Ammon's horn (tissue), 1 donor: ENCODE data around the gene FIG4.
"Not testable (repeated sequence)": the region's sequence is repeated elsewhere in the genome, so short reads cannot be mapped to it uniquely, and the experiment has no call there.

ENCODE experiments used
- DNase-seq: peaks from one replicate; pipeline ENCODE4 v3.0.0-alpha.2; 2016; ENCODE audit warnings: low spot score

FIG4 gene

GRCh38 chr6:109795994-109796555 lies 105.0 kb downstream of the FIG4 start:
- DNase-seq = no peak

- DNase-seq = no peak
Observed at GRCh38 chr6:109799129-109799528, 108.0 kb downstream of the FIG4 start.

- DNase-seq = no peak
Observed at GRCh38 chr6:109799664-109800063, 108.6 kb downstream of the FIG4 start.

- DNase-seq = no peak
Observed at GRCh38 chr6:109800771-109801170, 109.7 kb downstream of the FIG4 start.

DNA sequence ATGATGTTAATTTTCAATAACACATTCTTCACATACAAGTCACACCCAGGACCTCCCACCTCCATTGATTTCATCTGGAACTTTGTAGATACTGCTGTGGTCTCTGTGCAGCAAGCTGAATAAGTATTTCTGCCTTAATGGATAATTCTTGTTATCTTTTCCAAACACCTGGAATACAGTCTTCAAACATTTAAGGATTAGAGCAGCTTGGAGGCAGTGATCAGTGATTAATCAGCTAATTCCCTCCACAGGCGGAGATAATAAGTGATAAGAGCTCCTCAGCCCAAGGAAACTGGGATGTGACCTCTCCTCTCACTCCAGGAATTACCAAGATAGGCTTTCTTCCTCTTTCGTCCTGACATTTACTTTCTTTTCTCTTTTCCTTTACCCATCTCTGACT lies 110.7 kb downstream of the FIG4 start:
- no peak for DNase-seq

DNA sequence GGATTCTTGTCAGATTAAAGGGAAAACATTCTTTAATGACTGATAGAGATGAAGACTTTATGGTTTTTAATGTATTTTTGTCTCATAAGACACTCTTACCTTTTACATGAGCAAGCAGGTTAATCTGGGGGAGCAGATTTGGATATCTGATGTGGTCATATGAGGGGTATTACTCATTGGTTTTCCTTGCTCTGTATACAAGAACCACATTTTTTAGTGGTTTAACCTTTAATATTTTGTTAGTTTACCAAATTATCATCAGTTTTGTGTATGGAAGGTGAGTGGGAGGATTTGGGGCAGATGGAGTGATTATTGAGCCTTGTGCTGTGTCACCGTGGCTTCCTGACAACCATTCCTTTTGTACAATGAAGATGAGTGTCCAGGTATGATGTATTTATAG lies 112.9 kb downstream of the FIG4 start:
- no peak for DNase-seq

DNA sequence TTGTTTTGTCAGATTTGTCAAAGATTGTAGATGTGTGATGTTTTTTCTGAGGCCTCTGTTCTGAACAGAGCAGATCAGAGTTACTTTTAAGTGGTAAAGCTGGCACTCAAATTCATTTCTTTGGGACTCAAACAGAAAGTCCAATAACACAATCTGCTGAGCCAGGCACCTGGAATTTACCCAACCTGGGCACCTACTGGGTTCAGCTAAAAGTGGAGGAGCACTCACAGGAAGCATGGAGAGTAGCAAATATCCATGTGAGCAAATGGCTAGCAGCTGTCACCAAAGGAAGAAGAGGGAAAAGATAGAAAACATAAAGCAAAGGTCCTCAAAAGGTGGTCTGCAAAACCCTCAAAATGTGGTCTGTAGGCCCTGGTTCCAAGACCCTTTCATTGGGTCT lies 116.8 kb downstream of the FIG4 start:
- no peak for DNase-seq

DNA sequence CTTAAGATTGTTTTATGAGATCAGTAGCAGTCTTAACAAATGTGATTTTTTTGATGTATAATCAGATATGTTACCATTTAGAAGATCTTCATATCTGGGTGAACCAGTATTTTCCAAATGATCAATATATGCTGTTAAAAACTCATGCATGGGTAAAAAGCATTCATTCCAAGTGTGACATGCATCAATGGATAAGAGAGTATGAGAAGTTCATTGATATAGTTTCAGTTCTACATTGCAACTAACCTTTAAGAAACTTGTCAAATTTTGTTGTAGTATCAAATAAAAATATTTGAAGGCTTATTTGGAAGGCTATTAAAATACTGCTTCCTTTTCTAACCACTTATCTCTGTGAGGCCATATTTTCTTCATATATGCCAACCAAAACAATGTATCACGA lies 117.7 kb downstream of the FIG4 start:
- no peak for DNase-seq

DNA sequence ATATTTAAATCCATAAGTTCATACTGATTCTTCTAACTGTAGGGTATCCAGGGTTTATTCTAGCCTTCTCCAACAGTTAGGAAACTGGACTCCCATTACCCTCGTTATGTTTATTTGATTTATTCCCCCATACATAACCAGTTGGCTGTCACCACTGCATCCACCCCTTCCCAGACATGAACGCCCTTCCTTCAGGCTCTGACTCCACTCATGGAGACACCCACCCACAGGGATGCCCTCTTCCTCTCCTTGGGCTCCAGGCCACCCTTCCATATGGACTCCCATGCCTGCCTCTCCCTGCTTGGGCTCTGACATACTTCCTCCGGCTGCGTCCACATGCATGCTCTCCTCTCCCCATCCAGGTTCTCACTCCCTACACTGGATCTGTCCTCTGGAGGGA lies 124.0 kb downstream of the FIG4 start:
- DNase-seq = no peak

DNA sequence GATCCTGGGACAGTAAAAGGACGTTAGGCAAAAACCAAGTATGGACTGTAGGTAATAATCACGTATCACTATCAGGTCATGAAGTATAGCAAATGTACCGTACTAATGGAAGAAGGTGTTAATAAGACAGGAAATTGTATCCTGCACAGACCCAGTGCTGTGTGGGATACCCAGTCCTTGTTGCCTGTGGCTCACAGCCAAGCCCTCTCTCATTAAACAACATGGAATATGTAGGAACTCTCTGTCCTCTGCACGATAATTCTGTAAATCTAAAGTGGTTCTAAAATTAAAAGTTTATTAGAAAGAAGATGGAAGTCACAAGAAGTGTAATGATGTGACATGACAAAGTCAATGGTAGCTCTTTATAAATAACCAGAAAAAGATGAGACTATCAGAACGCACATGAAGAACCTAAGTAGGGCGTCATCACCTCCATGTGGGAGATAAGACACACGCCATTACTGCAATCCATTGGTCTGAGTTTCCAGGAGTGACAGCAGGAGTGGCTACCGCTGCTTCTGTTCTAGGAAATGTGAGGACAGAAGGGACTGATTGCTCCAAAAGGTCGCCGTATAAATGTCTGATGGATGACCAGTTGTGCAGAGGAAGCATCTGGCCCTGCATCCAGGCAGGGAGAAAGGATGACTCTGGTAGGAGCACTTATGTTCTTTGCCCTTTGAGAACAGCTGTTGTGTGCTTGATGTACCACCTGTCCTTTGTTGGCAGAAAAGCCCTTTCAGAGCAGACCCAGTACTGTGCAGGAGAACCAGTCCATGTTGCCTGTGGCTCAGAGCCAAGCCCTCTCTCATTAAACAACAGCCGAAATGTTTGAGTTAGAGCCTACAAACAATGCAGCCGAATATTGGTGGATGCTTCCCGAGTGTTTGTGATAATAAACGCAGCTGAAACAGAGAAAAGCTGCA lies 125.6 kb downstream of the FIG4 start:
- peak; percentile 14 for DNase-seq

- DNase-seq = no peak
Observed at GRCh38 chr6:109820706-109821350, 129.7 kb downstream of the FIG4 start.

GRCh38 chr6:109821428-109821827 lies 130.3 kb downstream of the FIG4 start:
- no peak for DNase-seq

- no peak for DNase-seq
Observed at GRCh38 chr6:109824105-109824504, 133.0 kb downstream of the FIG4 start.

- DNase-seq = no peak
Observed at GRCh38 chr6:109826551-109826950, 135.5 kb downstream of the FIG4 start.

DNA sequence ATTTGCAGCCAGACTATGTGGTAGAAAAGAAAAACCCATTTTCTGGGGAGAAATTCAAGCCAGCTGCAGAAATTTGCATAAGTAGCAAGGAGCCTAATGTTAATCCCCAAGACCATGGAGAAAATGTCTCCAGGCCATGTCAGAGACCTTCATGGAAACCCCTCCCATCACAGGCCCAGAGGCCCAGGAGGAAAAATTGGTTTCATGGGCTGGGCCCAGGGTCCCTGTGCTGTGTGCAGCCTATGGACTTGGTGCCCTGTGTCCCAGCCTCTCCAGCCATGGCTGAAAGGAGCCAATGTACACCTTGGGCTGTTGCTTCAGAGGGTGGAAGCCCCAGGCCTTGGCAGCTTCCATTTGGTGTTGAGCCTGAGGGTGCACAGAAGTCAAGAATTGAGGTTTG lies 140.3 kb downstream of the FIG4 start:
- DNase-seq = not testable (repeated sequence)

- no peak for DNase-seq
Observed at GRCh38 chr6:109834131-109834530, 143.0 kb downstream of the FIG4 start.

GRCh38 chr6:109834595-109835437 lies 143.7 kb downstream of the FIG4 start:
- DNase-seq = no peak

DNA sequence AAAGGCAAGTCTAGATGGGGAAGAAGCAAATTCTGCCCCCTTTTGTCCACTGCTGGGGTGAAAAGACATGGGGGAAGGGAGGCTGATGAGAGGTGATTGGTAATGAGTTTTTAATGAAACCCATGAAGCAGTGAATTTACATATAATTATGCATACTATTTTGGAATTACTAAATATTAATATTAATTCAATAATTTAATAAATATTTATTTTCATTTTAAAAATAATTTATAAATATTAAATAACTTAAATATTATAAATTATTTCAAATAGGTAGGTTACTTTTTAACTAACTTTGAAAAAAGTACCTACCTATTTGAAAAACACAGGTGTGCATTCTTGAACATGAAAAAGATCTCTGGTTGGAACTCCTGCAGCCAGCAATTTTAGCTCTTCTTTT lies 148.9 kb downstream of the FIG4 start:
- DNase-seq = no peak

DNA sequence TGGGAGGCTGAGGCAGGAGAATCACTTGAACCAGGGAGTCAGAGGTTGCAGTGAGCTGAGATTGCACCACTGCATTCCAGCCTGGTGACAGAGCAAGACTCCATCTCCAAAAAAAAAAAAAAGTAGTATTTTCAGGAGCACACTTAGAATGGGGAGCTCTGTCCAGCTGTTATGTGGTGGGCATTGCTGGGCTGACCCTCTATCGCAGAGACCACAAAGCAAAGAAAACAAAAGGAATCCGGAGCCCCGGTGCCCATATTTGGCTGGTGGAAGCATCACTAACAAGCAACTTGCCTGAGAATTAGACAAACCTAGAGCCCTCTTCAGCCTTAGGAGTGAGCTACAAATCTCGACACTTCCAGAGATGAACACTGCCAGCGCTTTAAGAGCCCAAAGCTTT lies 149.7 kb downstream of the FIG4 start:
- no peak for DNase-seq

DNA sequence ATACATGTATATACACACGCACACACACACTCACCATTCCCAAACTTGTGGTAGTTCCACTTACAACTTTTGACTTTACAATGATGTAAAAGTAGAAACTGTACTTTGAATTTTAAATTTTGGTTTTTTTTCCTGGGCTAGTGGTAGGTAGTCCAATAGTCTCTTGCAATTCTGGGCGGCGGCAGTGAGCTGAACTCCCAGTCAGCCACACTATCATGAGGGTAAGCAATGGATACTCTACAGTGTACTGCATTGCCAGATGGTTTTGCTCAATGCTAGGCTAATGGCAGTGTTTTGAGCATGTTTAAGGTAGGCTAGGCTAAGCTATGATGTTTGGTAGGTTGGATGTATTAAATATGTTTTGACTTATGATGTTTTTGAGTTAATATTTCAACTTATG lies 150.8 kb downstream of the FIG4 start:
- DNase-seq = no peak

DNA sequence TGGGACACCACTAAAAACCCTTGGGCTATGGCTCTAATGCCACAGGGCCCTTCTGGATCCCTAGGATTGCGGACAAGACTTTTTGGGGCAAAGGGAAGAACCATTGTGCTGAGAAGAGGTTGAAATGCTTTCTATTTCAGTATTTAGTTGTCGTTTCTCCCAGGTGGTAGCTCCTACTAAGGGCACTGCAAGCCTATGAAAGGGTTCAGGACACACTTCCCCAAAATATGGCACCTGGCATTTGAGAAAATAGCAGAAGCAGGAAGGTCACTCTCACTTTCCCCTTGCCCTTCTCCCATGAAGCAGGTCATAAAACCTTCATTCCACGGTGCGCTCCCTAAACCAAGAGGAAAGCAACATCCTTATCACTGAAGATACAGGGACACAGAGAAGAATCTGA lies 161.6 kb downstream of the FIG4 start:
- no peak for DNase-seq

- no peak for DNase-seq
Observed at GRCh38 chr6:109853426-109853825, 162.3 kb downstream of the FIG4 start.
